Naive B cell (primary cell): ENCODE data around the gene RREB1. TPM values are rescaled to one million over a fixed set of nuclear protein-coding genes. Genes with fewer than 3 reads are reported as not detected.

Experiments
- ATAC-seq, 2 donors: fragments of 150-1000 bp; cut with Tn5 transposase; 2 replicates each; pipeline ENCODE4 v1.10.0; 2021; ENCODE audit warnings: low read depth in 2 of 2, mild to moderate bottlenecking in 2 of 2, moderate library complexity in 2 of 2
- DNase-seq: peaks from one replicate; pipeline ENCODE4 v3.0.0; 2022
- H3K27ac Mint-ChIP-seq, 6 donors: one replicate each; pipeline ENCODE4 v1.8.0; 2020 to 2022; ENCODE audit warnings: mild to moderate bottlenecking in 6 of 6, mixed read lengths in 6 of 6, moderate library complexity in 5 of 6, inconsistent platforms in 2 of 6
- H3K27me3 Mint-ChIP-seq, 3 donors: one replicate each; pipeline ENCODE4 v1.8.0; 2021 to 2022; ENCODE audit warnings: mixed read lengths in 3 of 3, mild to moderate bottlenecking in 1 of 3
- H3K36me3 Mint-ChIP-seq, 2 donors: one replicate each; pipeline ENCODE4 v1.8.0; 2020 to 2022; ENCODE audit warnings: mixed read lengths in 2 of 2, inconsistent platforms in 1 of 2, mild to moderate bottlenecking in 1 of 2
- H3K4me1 Mint-ChIP-seq, 3 donors: one replicate each; pipeline ENCODE4 v1.8.0; 2020 to 2022; ENCODE audit warnings: mixed read lengths in 3 of 3, inconsistent platforms in 1 of 3, mild to moderate bottlenecking in 1 of 3, moderate library complexity in 1 of 3
- H3K4me3 Mint-ChIP-seq, 8 donors: one replicate each; pipeline ENCODE4 v1.8.0; 2020 to 2022; ENCODE audit warnings: mild to moderate bottlenecking in 8 of 8, mixed read lengths in 8 of 8, moderate library complexity in 8 of 8, inconsistent platforms in 2 of 8
- H3K9me3 Mint-ChIP-seq, 7 donors: one replicate each; pipeline ENCODE4 v1.8.0; 2020 to 2022; ENCODE audit warnings: mixed read lengths in 7 of 7, mild to moderate bottlenecking in 5 of 7, inconsistent platforms in 2 of 7, moderate library complexity in 1 of 7
- polyA plus RNA-seq, 6 donors: library from polyadenylated mRNA; unstranded; fragments of 300-500 nt; fragmentation: Illumina TruSeq; gene quantifications; one replicate each; pipeline ENCODE4 v1.2.3, GENCODE V29; 2021; ENCODE audit warnings: low read depth in 6 of 6

Gene RREB1
- polyA plus RNA-seq, 6 donors from 2014 or later: 1.5 to 9.9 (median 5.2) TPM

- Mint-ChIP-seq H3K4me1 (peaks cover 9 to 17% (median 13%) of the 10 kb centered on the region in 3 donors), H3K36me3 (peaks cover 8 to 12% of the 10 kb centered on the region in 2 donors), H3K4me3 (no peak overlapping the region), H3K27ac (peak overlapping the region in 3 of 6 donors; percentile 32 to 61 (median 38)), H3K27me3 (no peaks in the 10 kb centered on the region), H3K9me3 (no peaks in the 10 kb centered on the region)
- no peak for DNase-seq
- no peak for ATAC-seq
Measured at GRCh38 chr6:7195339-7196018, 87.7 kb downstream of the RREB1 start.

- H3K9me3 Mint-ChIP-seq: no peaks in the 10 kb centered on the region
- H3K4me3 Mint-ChIP-seq: no peak overlapping the region
- DNase-seq: no peak
- peaks cover 2 to 7% of the 10 kb centered on the region in 2 donors for H3K36me3 Mint-ChIP-seq
- H3K27me3 Mint-ChIP-seq: no peaks in the 10 kb centered on the region
- ATAC-seq: no peak
- peak overlapping the region in 3 of 6 donors; percentile 19 to 61 (median 32) for H3K27ac Mint-ChIP-seq
- H3K4me1 Mint-ChIP-seq: peaks cover 12 to 22% (median 13%) of the 10 kb centered on the region in 3 donors
Measured at GRCh38 chr6:7196019-7196402, 88.2 kb downstream of the RREB1 start.

- H3K27ac Mint-ChIP-seq: peak overlapping the region in 1 of 6 donors; percentile 62
- peaks cover 0 to 7% of the 10 kb centered on the region in 2 donors for H3K36me3 Mint-ChIP-seq
- peaks cover 19 to 30% (median 20%) of the 10 kb centered on the region in 3 donors for H3K4me1 Mint-ChIP-seq
- H3K9me3 Mint-ChIP-seq: no peaks in the 10 kb centered on the region
- H3K27me3 Mint-ChIP-seq: no peaks in the 10 kb centered on the region
- no peak for DNase-seq
- no peak overlapping the region for H3K4me3 Mint-ChIP-seq
- ATAC-seq: no peak
Measured at GRCh38 chr6:7196685-7197283, 89.0 kb downstream of the RREB1 start.

- no peak overlapping the region for H3K27ac Mint-ChIP-seq
- no peak overlapping the region for H3K4me3 Mint-ChIP-seq
- DNase-seq (no peak), ATAC-seq (no peak)
- H3K9me3 Mint-ChIP-seq: no peaks in the 10 kb centered on the region
- H3K4me1 Mint-ChIP-seq: peaks cover 29 to 40% (median 29%) of the 10 kb centered on the region in 3 donors
- no peaks in the 10 kb centered on the region for H3K27me3 Mint-ChIP-seq
- peaks cover 0 to 7% of the 10 kb centered on the region in 2 donors for H3K36me3 Mint-ChIP-seq
Measured at GRCh38 chr6:7197747-7198146, 90.0 kb downstream of the RREB1 start.

- no peaks in the 10 kb centered on the region for H3K9me3 Mint-ChIP-seq
- peaks cover 0 to 7% of the 10 kb centered on the region in 2 donors for H3K36me3 Mint-ChIP-seq
- ATAC-seq: no peak
- no peaks in the 10 kb centered on the region for H3K27me3 Mint-ChIP-seq
- H3K4me1 Mint-ChIP-seq: peaks cover 38 to 48% (median 39%) of the 10 kb centered on the region in 3 donors
- no peak for DNase-seq
- peak overlapping the region in 2 of 6 donors; percentile 69 to 73 for H3K27ac Mint-ChIP-seq
- no peak overlapping the region for H3K4me3 Mint-ChIP-seq
Measured at GRCh38 chr6:7198833-7199800, 91.4 kb downstream of the RREB1 start.

- Mint-ChIP-seq H3K36me3 (peaks cover 0 to 3% of the 10 kb centered on the region in 2 donors), H3K4me3 (peak overlapping the region in 2 of 8 donors; percentile 7 to 18), H3K9me3 (no peaks in the 10 kb centered on the region), H3K4me1 (peaks cover 44 to 58% (median 46%) of the 10 kb centered on the region in 3 donors), H3K27ac (peak overlapping the region in 3 of 6 donors; percentile 54 to 88 (median 73)), H3K27me3 (no peaks in the 10 kb centered on the region)
- ATAC-seq: no peak
- DNase-seq: no peak
Measured at GRCh38 chr6:7200598-7201443, 93.1 kb downstream of the RREB1 start.

- Mint-ChIP-seq H3K27me3 (no peaks in the 10 kb centered on the region), H3K4me1 (peaks cover 41 to 55% (median 48%) of the 10 kb centered on the region in 3 donors), H3K4me3 (peak overlapping the region in 3 of 8 donors; percentile 64 to 70 (median 70)), H3K27ac (peak overlapping the region in 4 of 6 donors; percentile 22 to 94 (median 88)), H3K9me3 (no peaks in the 10 kb centered on the region), H3K36me3 (no peaks in the 10 kb centered on the region)
- ATAC-seq (no peak), DNase-seq (no peak)
Measured at GRCh38 chr6:7201444-7201731, 93.6 kb downstream of the RREB1 start.

- H3K9me3 Mint-ChIP-seq: no peaks in the 10 kb centered on the region
- peak overlapping the region; percentile 22 to 94 (median 84) for H3K27ac Mint-ChIP-seq
- peak overlapping the region; percentile 0 to 82 (median 69) for H3K4me3 Mint-ChIP-seq
- DNase-seq: peak; percentile 87
- peak; percentile 97 to 98 for ATAC-seq
- no peaks in the 10 kb centered on the region for H3K36me3 Mint-ChIP-seq
- H3K27me3 Mint-ChIP-seq: no peaks in the 10 kb centered on the region
- peaks cover 44 to 55% (median 54%) of the 10 kb centered on the region in 3 donors for H3K4me1 Mint-ChIP-seq
Measured at GRCh38 chr6:7201732-7202541, 94.2 kb downstream of the RREB1 start.

- ATAC-seq (no peak), DNase-seq (no peak)
- Mint-ChIP-seq H3K4me1 (peaks cover 44 to 59% (median 55%) of the 10 kb centered on the region in 3 donors), H3K4me3 (peak overlapping the region in 6 of 8 donors; percentile 9 to 83 (median 66)), H3K27ac (peak overlapping the region; percentile 1 to 94 (median 84)), H3K27me3 (no peaks in the 10 kb centered on the region), H3K9me3 (no peaks in the 10 kb centered on the region), H3K36me3 (no peaks in the 10 kb centered on the region)
Measured at GRCh38 chr6:7202950-7203349, 95.2 kb downstream of the RREB1 start.

GRCh38 chr6:7203939-7204338 is 96.2 kb downstream of the RREB1 start:
- no peak for DNase-seq

GRCh38 chr6:7204726-7205125 is 97.0 kb downstream of the RREB1 start:
- DNase-seq (no peak), ATAC-seq (no peak)
- Mint-ChIP-seq H3K4me3 (no peak overlapping the region), H3K36me3 (no peaks in the 10 kb centered on the region), H3K27me3 (no peaks in the 10 kb centered on the region), H3K9me3 (no peaks in the 10 kb centered on the region), H3K4me1 (peaks cover 42 to 58% (median 47%) of the 10 kb centered on the region in 3 donors), H3K27ac (peak overlapping the region in 2 of 6 donors; percentile 54 to 65)

More at GRCh38 chr6:7203939-7204338, 96.2 kb downstream of the RREB1 start:
- peaks cover 47 to 62% (median 55%) of the 10 kb centered on the region in 3 donors for H3K4me1 Mint-ChIP-seq
- no peaks in the 10 kb centered on the region for H3K9me3 Mint-ChIP-seq
- no peak overlapping the region for H3K4me3 Mint-ChIP-seq
- H3K27ac Mint-ChIP-seq: no peak overlapping the region
- ATAC-seq: no peak
- no peaks in the 10 kb centered on the region for H3K36me3 Mint-ChIP-seq
- no peaks in the 10 kb centered on the region for H3K27me3 Mint-ChIP-seq

GRCh38 chr6:7207720-7208119 is 100.0 kb downstream of the RREB1 start:
- Mint-ChIP-seq H3K4me3 (no peak overlapping the region), H3K9me3 (no peaks in the 10 kb centered on the region), H3K27ac (no peak overlapping the region), H3K4me1 (peaks cover 26 to 30% (median 28%) of the 10 kb centered on the region in 3 donors), H3K36me3 (peaks cover 5 to 15% of the 10 kb centered on the region in 2 donors), H3K27me3 (no peaks in the 10 kb centered on the region)
- no peak for DNase-seq
- ATAC-seq: peak in 1 of 2 donors; percentile 30
